GM13977 (cell line): ENCODE measurements around the gene TRHDE.

Source experiments
- DNase-seq: peaks from one replicate; pipeline ENCODE4 v3.0.0; 2012; ENCODE audit warnings: low spot score
- CTCF ChIP-seq: IDR thresholded peaks from 2 replicates; pipeline ENCODE4 v1.5.1; 2012; ENCODE audit warnings: mild to moderate bottlenecking, control low read depth; ENCODE audit not compliant: insufficient read depth; ENCODE audit errors: extremely low read depth, missing control alignments
- in situ Hi-C: fragments of 300-500 bp; cut with MboI; formaldehyde crosslinking; loops from one replicate; pipeline ENCODE4 v1.12.0; 2022; ENCODE audit warnings: low sequenced_read_pairs, low pct_unique_long_range_greater_than_20kb, mixed read lengths, inconsistent platforms; ENCODE audit not compliant: unreplicated experiment

TRHDE gene

GRCh38 chr12:72448805-72449204 is 176.6 kb downstream of the TRHDE start:
- in situ Hi-C loops = no loop called here
- TF ChIP-seq CTCF = no peak
- no peak for DNase-seq

GRCh38 chr12:72453066-72453465 is 180.9 kb downstream of the TRHDE start:
- no peak for DNase-seq
- in situ Hi-C loops = no loop called here
- no peak for TF ChIP-seq CTCF

- TF ChIP-seq CTCF = no peak
- in situ Hi-C loops = no loop called here
- no peak for DNase-seq
These were observed 181.4 kb downstream of the TRHDE start for GRCh38 chr12:72453550-72453949.

GRCh38 chr12:72464471-72464870 is 192.3 kb downstream of the TRHDE start:
- TF ChIP-seq CTCF = no peak
- DNase-seq = no peak
- in situ Hi-C loops = no loop called here

- in situ Hi-C loops = no loop called here
- no peak for TF ChIP-seq CTCF
- no peak for DNase-seq
These were observed 193.0 kb downstream of the TRHDE start for GRCh38 chr12:72465155-72465554.

GRCh38 chr12:72465940-72466630 is 193.9 kb downstream of the TRHDE start:
- no peak for DNase-seq
- in situ Hi-C loops = no loop called here
- no peak for TF ChIP-seq CTCF
